Activated CD4-positive, alpha-beta T cell treated with anti-CD3 and anti-CD28 coated beads, Interleukin-2, amount 50 U/mL, for 1 hour (primary cell): ENCODE measurements around the gene MLX.
A peak's percentile ranks its signal among the peaks of the same experiment; 100 is the strongest.

Experiments used
- DNase-seq: peaks from one replicate; pipeline ENCODE4 v3.0.0-alpha.2; 2020

The MLX gene

GRCh38 chr17:42566883-42567573, at the start of gene MLX:
Gene MLX (plus strand): TSS chr17:42567100. CDS start chr17:42567125, 25 bp downstream.
- DNase-seq = peak; percentile 89

- DNase-seq = peak; percentile 85
These were observed 49.4 kb upstream of the MLX start for GRCh38 chr17:42517516-42517915.

GRCh38 chr17:42518046-42518754, 48.7 kb upstream of the MLX start:
- no peak for DNase-seq

- DNase-seq = no peak
These were observed 48.0 kb upstream of the MLX start for GRCh38 chr17:42518755-42519545.

DNA sequence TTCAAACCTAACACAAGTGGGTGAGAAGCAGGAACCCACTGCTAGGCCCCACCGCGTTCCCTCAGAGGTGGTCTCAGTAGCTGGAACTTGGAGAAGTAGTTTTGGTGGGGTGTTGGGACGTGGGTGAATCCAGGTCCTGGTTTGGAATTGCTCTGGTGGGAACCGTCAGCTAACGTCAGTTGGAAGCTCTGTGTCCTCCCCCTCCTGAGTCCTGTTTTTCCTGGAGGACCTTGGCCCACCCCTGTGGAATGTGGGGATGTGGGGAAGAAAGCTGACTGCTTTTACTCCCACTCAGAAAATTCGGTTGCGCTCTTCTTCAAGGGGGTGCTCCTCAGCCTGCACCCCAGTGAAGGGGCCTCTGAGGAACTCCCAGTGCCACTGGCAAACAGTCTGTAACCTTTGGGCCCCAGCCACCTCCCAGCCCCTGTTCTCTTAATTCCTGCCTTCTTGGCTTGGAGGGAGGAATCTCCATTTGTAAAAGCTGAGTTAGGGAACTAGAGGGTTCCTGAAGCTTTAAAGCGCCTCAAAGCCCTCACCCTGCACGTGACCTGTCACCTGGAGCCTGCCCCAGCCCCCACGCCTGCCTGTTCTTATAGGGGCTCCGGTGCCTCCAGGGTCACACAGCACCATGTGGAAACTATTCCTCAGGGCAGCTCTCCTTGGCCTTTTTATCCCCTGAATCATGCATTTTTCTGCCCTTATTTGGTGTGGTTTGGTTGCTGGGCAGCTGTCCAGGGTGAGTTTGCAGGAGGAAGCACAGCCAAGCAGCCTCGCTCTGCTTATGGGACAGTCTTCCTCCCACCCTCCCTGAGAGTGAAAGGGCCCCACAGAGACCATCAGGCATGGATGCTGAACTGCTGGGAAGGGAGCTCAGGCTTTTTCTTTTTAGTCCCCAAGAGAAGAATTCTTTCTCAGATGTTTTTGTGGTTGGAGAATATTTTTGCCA, 47.1 kb upstream of the MLX start:
- DNase-seq = no peak

GRCh38 chr17:42520540-42520951, 46.4 kb upstream of the MLX start:
- DNase-seq = no peak

- no peak for DNase-seq
These were observed 45.9 kb upstream of the MLX start for GRCh38 chr17:42521036-42521435.

DNA sequence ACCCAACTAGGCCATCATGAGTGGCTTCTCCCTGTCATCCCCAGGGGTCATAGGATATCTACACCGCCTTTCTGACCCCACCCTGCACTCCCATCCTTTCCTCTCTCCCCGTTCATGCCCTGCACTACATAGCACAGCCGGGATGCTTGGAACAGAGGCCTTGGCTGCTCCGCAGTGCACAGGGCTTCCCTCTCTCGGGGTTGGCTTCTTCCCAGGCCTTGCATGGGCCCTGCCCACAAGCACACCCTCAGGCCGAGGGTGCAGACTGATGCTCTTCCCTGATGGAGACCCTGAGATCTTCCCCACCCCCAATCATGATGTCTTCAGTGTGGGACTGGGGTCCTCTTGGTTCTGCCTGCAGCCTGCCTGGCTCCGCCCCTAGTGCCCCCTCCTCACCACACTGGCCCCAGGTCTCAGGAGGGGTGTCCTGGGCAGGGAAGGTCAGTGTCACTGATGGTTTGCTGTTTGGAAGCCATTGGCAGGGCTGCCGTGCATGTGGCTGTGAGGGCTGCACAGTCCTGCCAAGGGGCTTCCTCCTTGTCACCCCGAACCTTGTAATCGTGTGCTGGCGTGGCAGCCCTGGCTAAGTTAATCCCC, 45.1 kb upstream of the MLX start:
- no peak for DNase-seq

- DNase-seq = no peak
These were observed 44.6 kb upstream of the MLX start for GRCh38 chr17:42522263-42522790.

- DNase-seq = no peak
These were observed 44.1 kb upstream of the MLX start for GRCh38 chr17:42522798-42523278.

DNA sequence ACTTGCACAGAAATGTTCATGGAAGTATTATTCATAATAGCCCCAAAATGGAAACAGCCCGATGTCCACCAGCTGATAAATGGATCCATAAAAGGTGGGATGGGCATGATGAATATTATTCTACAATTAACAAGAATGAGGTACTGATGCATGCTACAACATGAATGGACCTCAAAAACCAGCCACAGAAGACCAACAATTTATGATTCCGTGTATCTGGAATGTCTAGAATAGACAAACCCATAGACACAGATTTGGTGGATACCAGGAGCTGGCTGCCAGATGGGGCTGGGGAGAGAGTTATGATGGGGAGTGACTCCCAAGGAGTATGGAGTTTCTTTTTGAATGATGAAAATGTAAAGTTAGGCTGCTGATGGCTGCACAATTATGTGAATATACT, 41.7 kb upstream of the MLX start:
- no peak for DNase-seq

- DNase-seq = no peak
These were observed 40.9 kb upstream of the MLX start for GRCh38 chr17:42526031-42526444.

DNA sequence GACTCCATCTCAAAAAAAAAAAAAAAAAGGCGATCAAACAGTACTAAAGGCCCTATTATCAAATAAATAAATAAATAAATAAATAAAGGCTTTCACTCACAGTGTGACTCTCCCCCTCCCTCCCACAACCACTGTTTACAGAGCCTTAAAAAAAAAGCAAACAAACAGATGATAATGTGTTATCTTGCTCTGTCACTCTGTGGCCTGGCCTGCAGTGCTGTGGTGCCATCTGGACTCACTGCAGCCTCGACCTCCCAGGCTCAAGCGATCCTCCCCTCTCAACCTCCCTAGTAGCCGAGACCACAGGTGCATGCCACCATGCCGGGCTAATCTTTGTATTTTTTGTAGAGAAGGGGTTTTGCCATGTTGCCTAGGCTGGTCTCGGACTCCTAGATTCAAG, 39.0 kb upstream of the MLX start:
- no peak for DNase-seq

DNA sequence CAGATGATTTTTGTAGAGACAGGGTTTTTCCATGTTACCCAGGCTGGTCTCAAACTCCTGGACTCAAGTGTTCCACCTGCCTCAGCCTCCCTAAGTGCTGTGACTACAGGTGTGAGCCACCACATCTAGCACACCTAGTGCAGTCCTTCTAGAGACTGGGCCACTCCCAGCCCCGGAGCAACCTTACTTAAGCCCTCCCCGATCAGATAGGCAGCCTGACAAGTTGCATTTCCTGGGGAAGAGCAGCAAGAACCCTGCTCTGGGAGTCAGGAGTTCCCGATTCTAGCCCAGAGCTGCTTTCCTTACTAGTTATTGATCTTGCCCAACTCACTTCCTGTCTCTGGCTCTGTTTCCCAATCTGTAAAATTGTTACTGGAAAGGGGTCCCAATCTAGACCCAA, 37.8 kb upstream of the MLX start:
- DNase-seq = no peak

DNA sequence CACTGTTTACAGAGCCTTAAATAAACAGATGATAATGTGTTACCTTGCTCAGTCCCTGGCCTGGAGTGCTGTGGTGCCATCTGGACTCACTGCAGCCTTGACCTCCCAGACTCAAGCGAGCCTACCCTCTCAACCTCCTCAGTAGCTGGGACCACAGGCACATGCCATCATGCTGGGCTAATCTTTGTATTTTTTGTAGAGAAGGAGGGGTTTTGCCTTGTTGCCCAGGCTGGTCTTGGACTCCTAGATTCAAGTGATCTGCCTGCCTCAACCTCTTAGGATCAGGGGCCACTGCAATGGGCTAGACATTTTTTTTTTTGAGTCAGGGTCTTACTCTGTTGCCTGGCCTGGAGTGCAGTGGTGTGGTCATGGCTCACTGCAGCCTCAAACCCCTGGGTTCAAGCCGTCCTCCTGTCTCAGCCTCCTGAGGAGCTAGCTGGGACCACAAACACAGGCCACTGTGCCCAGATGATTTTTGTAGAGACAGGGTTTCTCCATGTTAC, 35.9 kb upstream of the MLX start:
- no peak for DNase-seq

DNA sequence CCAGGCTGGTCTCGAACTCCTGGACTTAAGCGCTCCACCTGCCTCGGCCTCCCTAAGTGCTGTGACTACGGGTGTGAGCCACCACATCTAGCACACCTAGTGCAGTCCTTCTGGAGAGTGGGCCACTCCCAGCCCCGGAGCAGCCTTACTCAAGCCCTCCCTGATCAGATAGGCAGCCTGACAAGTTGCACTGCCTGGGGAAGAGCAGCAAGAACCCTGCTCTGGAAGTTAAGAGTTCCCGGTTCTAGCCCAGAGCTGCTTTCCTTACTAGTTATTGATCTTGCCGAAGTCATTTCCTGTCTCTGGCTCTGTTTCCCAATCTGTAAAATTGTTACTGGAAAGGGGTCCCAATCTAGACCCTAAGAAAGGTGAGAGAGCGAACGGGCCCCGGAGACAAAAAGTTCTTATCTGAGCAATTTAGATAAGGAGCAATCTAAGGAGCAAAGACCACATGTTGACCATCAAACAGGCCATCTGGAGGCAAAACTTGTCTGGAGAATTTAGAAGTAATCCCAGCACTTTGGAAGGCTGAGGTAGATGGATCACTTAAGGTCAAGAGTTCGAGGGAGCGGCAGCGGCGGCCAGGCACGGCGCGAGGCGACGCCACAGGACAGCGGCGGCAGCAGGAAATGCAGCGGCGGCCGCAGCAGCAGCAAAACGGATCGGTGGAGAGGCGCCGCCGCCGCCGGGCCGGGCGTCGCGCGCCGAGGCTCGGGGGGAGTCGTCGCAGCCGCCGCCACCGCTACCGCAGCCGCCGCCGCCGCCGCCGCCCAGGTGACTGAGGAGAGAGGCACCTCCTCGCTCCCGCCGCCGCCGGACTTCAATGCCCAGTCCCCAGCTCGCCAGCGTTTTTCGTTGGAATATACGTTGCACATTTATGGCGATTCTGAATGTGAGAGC, 35.2 kb upstream of the MLX start:
- DNase-seq = peak; percentile 47

GRCh38 chr17:42535155-42536047, 31.5 kb upstream of the MLX start:
- DNase-seq = no peak

GRCh38 chr17:42536048-42536371, 30.9 kb upstream of the MLX start, which contains the start of gene NAGLU:
Gene NAGLU (plus strand): TSS chr17:42536241. CDS start chr17:42536273, 32 bp downstream.
- DNase-seq = peak; percentile 70
